GM12878 (cell line): Measurements from ENCODE around the gene RSAD2. TPM values are rescaled to one million over a fixed set of nuclear protein-coding genes. Genes with fewer than 3 reads are reported as not detected.

Experiments
- ATAC-seq: fragments of 200-7000 bp; cut with Tn5 transposase; 3 replicates; pipeline ENCODE4 v1.9.1; 2020; ENCODE audit warnings: mild to moderate bottlenecking, moderate library complexity
- BruUV-seq: library from RNA; stranded (reverse); fragments of 400-500 nt; replicated peaks from 2 replicates; lab custom pipeline; 2021; lab: Mats Ljungman, UMichigan
- CTCF ChIA-PET: fragments of 300-600 bp; sonication (Branson Sonifier 250); formaldehyde crosslinking; extraction: SDS; loops from one replicate; lab custom pipeline; 2021; ENCODE audit warnings: inconsistent platforms; lab: Yijun Ruan, JAX
- POLR2A ChIA-PET: fragments of 350-600 bp; formaldehyde crosslinking; extraction: SDS; loops from one replicate; lab custom pipeline; 2021; ENCODE audit warnings: inconsistent platforms; lab: Charles Lee
- RAD21 ChIA-PET: fragments of 300-600 bp; sonication (Branson Sonifier 250); formaldehyde crosslinking; loops from one replicate; lab custom pipeline; 2023; ENCODE audit warnings: antibody characterized with exemption; ENCODE audit not compliant: unreplicated experiment; lab: Charles Lee
- SMC1A ChIA-PET: fragments of 300-600 bp; sonication (Branson Sonifier 250); formaldehyde crosslinking; loops from one replicate; lab custom pipeline; 2023; ENCODE audit not compliant: unreplicated experiment, uncharacterized antibody; lab: Charles Lee
- DNase-seq: peaks from one replicate; pipeline ENCODE4 v3.0.0-alpha.2; 2011; ENCODE audit warnings: low read depth, low spot score
- FAIRE-seq: peaks from 3 replicates; lab custom pipeline; 2011; peaks lifted over from hg19 to GRCh38; lab: Jason Lieb, UNC
- H2AFZ ChIP-seq: 2 replicates; pipeline ENCODE4 v1.6.0; 2011; ENCODE audit warnings: low read depth, low read length, control low read depth; ENCODE audit not compliant: control insufficient read depth
- H3K27ac ChIP-seq: 2 replicates; pipeline ENCODE4 v1.5.1; 2011; ENCODE audit warnings: control low read depth; ENCODE audit not compliant: control insufficient read depth, insufficient read depth
- H3K27me3 ChIP-seq, 2 experiments: replicated peaks in 1 of 2; 2 replicates each; pipeline versions ENCODE4 v1.6.0 to v1.6.1; 2011; ENCODE audit warnings: low read length in 1 of 2; ENCODE audit not compliant: control insufficient read depth in 2 of 2, insufficient read depth in 2 of 2
- H3K36me3 ChIP-seq, 2 experiments: 2 replicates each; pipeline ENCODE4 v1.5.1; 2011; ENCODE audit warnings: low read length in 1 of 2; ENCODE audit not compliant: control insufficient read depth in 2 of 2, insufficient read depth in 2 of 2
- H3K4me1 ChIP-seq: 2 replicates; pipeline ENCODE4 v1.6.1; 2011; ENCODE audit warnings: mild to moderate bottlenecking, low read length, moderate library complexity, mixed read lengths; ENCODE audit not compliant: control insufficient read depth, insufficient read depth
- H3K4me2 ChIP-seq: 2 replicates; pipeline ENCODE4 v1.6.0; 2011; ENCODE audit warnings: control low read depth; ENCODE audit not compliant: control insufficient read depth, insufficient read depth
- H3K4me3 ChIP-seq: fragments of 200-600 bp; sonication (generic); 2 replicates; pipeline ENCODE4 v1.5.1; 2016
- H3K79me2 ChIP-seq: 2 replicates; pipeline ENCODE4 v1.6.0; 2011; ENCODE audit warnings: low read length; ENCODE audit not compliant: control insufficient read depth, insufficient read depth
- H3K9ac ChIP-seq: 2 replicates; pipeline ENCODE4 v1.8.0; 2011; ENCODE audit warnings: low read length, control low read depth, mixed read lengths; ENCODE audit not compliant: control insufficient read depth, insufficient read depth
- H3K9me3 ChIP-seq: replicated peaks from 3 replicates; pipeline ENCODE4 v1.5.1; 2011; ENCODE audit warnings: mild to moderate bottlenecking, low read length; ENCODE audit not compliant: control insufficient read depth, insufficient read depth
- H4K20me1 ChIP-seq: 2 replicates; pipeline ENCODE4 v1.6.0; 2011; ENCODE audit not compliant: control insufficient read depth, insufficient read depth
- ASH2L ChIP-seq: fragments of 300-600, 200-600 bp; sonication (generic); IDR thresholded peaks from 2 replicates; pipeline ENCODE4 v1.6.1; 2017; ENCODE audit warnings: low read depth, mild to moderate bottlenecking, borderline replicate concordance
- CREM ChIP-seq: IDR thresholded peaks from 2 replicates; pipeline ENCODE4 v1.6.1; 2014; ENCODE audit warnings: antibody characterized with exemption, low read depth
- HCFC1 ChIP-seq: fragments of 150-350 bp; IDR thresholded peaks from 2 replicates; pipeline ENCODE4 v1.6.1; 2014; ENCODE audit warnings: low read length
- KAT2A ChIP-seq: conservative IDR thresholded peaks from 2 replicates; pipeline ENCODE4 v1.6.1; 2011; ENCODE audit warnings: low read depth, low read length; ENCODE audit not compliant: control insufficient read depth
- NFIC ChIP-seq: IDR thresholded peaks from 2 replicates; pipeline ENCODE4 v1.6.1; 2012; ENCODE audit warnings: low read depth, mild to moderate bottlenecking, inconsistent platforms, low read length, moderate library complexity
- PML ChIP-seq: IDR thresholded peaks from 2 replicates; pipeline ENCODE4 v1.6.1; 2012; ENCODE audit warnings: low read length, inconsistent platforms
- SPI1 ChIP-seq: IDR thresholded peaks from 2 replicates; pipeline ENCODE4 v1.6.1; 2011; ENCODE audit warnings: low read depth, mild to moderate bottlenecking, low read length, moderate library complexity, borderline replicate concordance; ENCODE audit not compliant: insufficient read depth
- STAT1 ChIP-seq: fragments of 450-650 bp; conservative IDR thresholded peaks from 2 replicates; pipeline ENCODE4 v1.6.1; 2014; ENCODE audit warnings: antibody characterized with exemption, mild to moderate bottlenecking
- SUZ12 ChIP-seq: fragments of 200-600 bp; sonication (generic); IDR thresholded peaks from one replicate; pipeline ENCODE4 v1.6.1; 2018; ENCODE audit warnings: antibody characterized with exemption, mild to moderate bottlenecking; ENCODE audit not compliant: unreplicated experiment
- TCF12 ChIP-seq: IDR thresholded peaks from 2 replicates; pipeline ENCODE4 v1.6.1; 2011; ENCODE audit warnings: low read depth, mild to moderate bottlenecking, low read length
- USF2 ChIP-seq: IDR thresholded peaks from 2 replicates; pipeline ENCODE4 v1.6.1; 2011; ENCODE audit warnings: low read depth, low read length, improper control_type of control experiment, borderline replicate concordance
- ZNF384 ChIP-seq: IDR thresholded peaks from 2 replicates; pipeline ENCODE4 v1.6.1; 2012; ENCODE audit warnings: low read depth, mild to moderate bottlenecking, low read length, improper control_type of control experiment, borderline replicate concordance
- ZNF622 ChIP-seq: fragments of 450-650 bp; IDR thresholded peaks from 2 replicates; pipeline ENCODE4 v1.6.1; 2017; ENCODE audit warnings: mild to moderate bottlenecking, inconsistent platforms
- WGBS: methylation state at CpG from one replicate; pipeline ENCODE4 v1.1.6; 2016; ENCODE audit warnings: low lambda C conversion rate; ENCODE audit not compliant: insufficient replicate concordance, insufficient coverage; ENCODE audit errors: missing lambda C conversion rate; 5-methylcytosine and 5-hydroxymethylcytosine counted together
- in situ Hi-C: fragments of 300-500 bp; cut with MboI; formaldehyde crosslinking; loops from 9 replicates; pipeline ENCODE4 v1.14.3; 2018; ENCODE audit warnings: mixed read lengths
- intact Hi-C: fragments of 100-400 bp; cut with micrococcal nuclease; formaldehyde crosslinking; loops from one replicate; pipeline ENCODE4 v1.14.2; 2022; ENCODE audit not compliant: unreplicated experiment
- polyA plus RNA-seq, 11 experiments: library from polyadenylated mRNA; depleted of rRNA in 4 of 11; unstranded in 6 of 11; stranded (reverse) in 5 of 11; fragments of >200 nt; fragmentation: Nextera tagmentation in 4 of 11; fragmentation: Illumina TruSeq in 1 of 11; extraction: Ambion mirVana in 4 of 11; extraction: Trizol in 1 of 11; gene quantifications; 1 replicate in 1 of 11; 2 replicates in 10 of 11; pipeline versions ENCODE4 v1.2.1 to v1.2.3, GENCODE V29; 2011 to 2016; ENCODE audit warnings: inconsistent platforms in 2 of 11, missing spikeins in 2 of 11, low read depth in 1 of 11
- total RNA-seq, 4 experiments: library from RNA; depleted of rRNA in 3 of 4; stranded (reverse); fragments of >200 nt in 3 of 4; fragmentation: Illumina TruSeq in 1 of 4; extraction: Trizol in 1 of 4; gene quantifications; 2 replicates each; pipeline versions ENCODE4 v1.2.1 to v1.2.3, GENCODE V29; 2013 to 2021
- TF ChIP-seq, protein P1 (sequence below): fragments of 450-650 bp; formaldehyde crosslinking; IDR thresholded peaks from 2 replicates; pipeline ENCODE4 v1.4.0; 2022; ENCODE audit warnings: mild to moderate bottlenecking, moderate library complexity

RSAD2 gene
- total and polyA plus RNA-seq, 10 of the 15 experiments (the other 5 are each of a cell fraction or from before 2014, with no cell fraction given) = 0.24 to 0.90 (median 0.69) TPM

DNA sequence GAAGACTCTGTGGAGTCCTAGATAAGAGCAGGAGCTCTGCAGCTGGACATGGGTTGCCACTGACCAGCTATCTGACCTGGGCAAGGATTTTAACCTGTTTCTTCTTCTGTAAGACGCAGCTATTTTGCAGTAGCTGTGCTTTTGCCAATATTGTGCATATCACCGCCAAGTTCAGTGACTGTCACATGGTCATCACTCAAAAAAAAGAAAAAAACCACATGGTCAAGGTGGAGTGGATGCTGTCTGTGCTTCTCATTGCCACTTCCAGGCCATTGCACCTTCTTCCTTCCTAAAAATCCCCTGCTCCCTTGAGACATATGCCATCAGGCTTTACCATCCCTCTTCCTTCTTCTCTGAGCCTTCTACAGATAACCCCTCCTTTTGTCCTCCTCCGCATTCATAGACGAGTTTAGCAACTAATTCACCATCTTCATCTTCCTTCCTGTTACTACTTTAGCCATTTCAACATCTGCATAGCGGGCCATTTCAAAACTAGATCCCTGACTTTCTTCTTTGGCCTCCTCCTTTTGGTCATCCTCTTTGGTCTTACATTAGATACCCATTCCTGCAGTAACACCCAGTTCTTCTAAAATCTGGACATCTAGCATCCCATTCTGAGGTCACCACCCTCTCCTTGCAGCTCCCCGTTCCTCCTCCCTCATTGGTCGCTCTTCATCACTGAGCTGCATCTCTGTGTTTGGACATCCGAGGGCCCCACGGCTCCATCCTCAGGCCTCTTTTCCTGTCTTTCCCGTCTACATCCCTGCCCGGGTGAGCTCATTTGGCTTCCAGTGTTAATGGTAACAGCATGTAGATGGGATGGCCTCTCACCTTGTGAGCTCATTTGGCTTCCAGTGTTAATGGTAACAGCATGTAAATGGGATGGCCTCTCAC lies 57.4 kb downstream of the RSAD2 start:
- TF ChIP-seq TCF12 (no peak), ZNF384 (no peak), KAT2A (no peak), HCFC1 (no peak), SUZ12 (no peak), CREM (no peak), SPI1 (no peak), USF2 (no peak), NFIC (no peak), PML (no peak), ZNF622 (no peak), ASH2L (no peak), STAT1 (no peak)
- TF ChIP-seq, protein P1, sequence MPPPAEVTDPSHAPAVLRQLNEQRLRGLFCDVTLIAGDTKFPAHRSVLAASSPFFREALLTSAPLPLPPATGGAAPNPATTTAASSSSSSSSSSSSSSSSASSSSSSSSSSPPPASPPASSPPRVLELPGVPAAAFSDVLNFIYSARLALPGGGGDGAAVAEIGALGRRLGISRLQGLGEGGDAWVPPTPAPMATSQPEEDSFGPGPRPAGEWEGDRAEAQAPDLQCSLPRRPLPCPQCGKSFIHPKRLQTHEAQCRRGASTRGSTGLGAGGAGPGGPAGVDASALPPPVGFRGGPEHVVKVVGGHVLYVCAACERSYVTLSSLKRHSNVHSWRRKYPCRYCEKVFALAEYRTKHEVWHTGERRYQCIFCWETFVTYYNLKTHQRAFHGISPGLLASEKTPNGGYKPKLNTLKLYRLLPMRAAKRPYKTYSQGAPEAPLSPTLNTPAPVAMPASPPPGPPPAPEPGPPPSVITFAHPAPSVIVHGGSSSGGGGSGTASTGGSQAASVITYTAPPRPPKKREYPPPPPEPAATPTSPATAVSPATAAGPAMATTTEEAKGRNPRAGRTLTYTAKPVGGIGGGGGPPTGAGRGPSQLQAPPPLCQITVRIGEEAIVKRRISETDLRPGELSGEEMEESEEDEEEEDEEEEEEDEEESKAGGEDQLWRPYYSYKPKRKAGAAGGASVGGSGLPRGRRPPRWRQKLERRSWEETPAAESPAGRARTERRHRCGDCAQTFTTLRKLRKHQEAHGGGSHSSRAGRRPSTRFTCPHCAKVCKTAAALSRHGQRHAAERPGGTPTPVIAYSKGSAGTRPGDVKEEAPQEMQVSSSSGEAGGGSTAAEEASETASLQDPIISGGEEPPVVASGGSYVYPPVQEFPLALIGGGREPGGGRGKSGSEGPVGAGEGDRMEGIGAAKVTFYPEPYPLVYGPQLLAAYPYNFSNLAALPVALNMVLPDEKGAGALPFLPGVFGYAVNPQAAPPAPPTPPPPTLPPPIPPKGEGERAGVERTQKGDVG (CRISPR knock-in tag) = no peak
- peak; percentile 56 for FAIRE-seq
- H3K4me1 ChIP-seq = peaks cover 9% of the 10 kb centered on the region; the same call in 1 of the 2 replicates
- no peaks in the 10 kb centered on the region for H4K20me1 ChIP-seq
- ChIA-PET CTCF (interaction anchor here (0.8 to 2.2 kb wide), 6 partner anchors 16 to 80 kb away, joined by 3 to 10 read pairs (median 4); no protein-coding TSS in a partner anchor), RAD21 (interaction anchor here (1.6 kb wide), 1 partner anchor 78 kb away, joined by 4 read pairs; no protein-coding TSS in a partner anchor), SMC1A (interaction anchor here (0.9 to 5.6 kb wide), 3 partner anchors 11 to 37 kb away, joined by 3 to 30 read pairs (median 4); no protein-coding TSS in a partner anchor), POLR2A (interaction anchor here (1.0 kb wide), 1 partner anchor 13 kb away, joined by 3 read pairs; no protein-coding TSS in a partner anchor)
- intact Hi-C loops (no loop called here), in situ Hi-C loops (no loop called here)
- no peaks in the 10 kb centered on the region for H3K36me3 ChIP-seq
- peak overlapping the region; percentile 30; the same call in 1 of the 2 replicates for H3K4me2 ChIP-seq
- H3K79me2 ChIP-seq = no peaks in the 10 kb centered on the region
- no peak for ATAC-seq
- H3K9ac ChIP-seq = no peak overlapping the region
- H2AFZ ChIP-seq = no peak overlapping the region
- BruUV-seq = no TSS peak
- WGBS = 70% methylated on average over 11 of the region's 11 CpGs
- no peak overlapping the region for H3K4me3 ChIP-seq
- no peaks in the 10 kb centered on the region; the same call in 2 of the 3 replicates for H3K9me3 ChIP-seq
- H3K27me3 ChIP-seq = no peaks in the 10 kb centered on the region
- DNase-seq = no peak
- H3K27ac ChIP-seq = no peak overlapping the region
